Measurements from ENCODE around the gene NR2F6.

- TF ChIP-seq POLR2A (IDR thresholded peaks at IDR 0.05), result no peak
- TF ChIP-seq CTCF (IDR thresholded peaks at IDR 0.05), result no peak
- no peak for TF ChIP-seq POLR2AphosphoS5 (IDR thresholded peaks at IDR 0.05; ENCODE audit: insufficient read depth in 1 of 2, low read depth in 1 of 2)
Measured at GRCh38 chr19:17206736-17207581, 38.8 kb downstream of the NR2F6 start.
